T-helper 9 cell (primary cell): ENCODE results near the gene CLDN4.
"Not testable (repeated sequence)": the region's sequence is repeated elsewhere in the genome, so short reads cannot be mapped to it uniquely, and the experiment has no call there.

Experiments used
- DNase-seq: peaks from one replicate; pipeline ENCODE4 v3.0.0-alpha.2; 2020

The CLDN4 gene

DNA sequence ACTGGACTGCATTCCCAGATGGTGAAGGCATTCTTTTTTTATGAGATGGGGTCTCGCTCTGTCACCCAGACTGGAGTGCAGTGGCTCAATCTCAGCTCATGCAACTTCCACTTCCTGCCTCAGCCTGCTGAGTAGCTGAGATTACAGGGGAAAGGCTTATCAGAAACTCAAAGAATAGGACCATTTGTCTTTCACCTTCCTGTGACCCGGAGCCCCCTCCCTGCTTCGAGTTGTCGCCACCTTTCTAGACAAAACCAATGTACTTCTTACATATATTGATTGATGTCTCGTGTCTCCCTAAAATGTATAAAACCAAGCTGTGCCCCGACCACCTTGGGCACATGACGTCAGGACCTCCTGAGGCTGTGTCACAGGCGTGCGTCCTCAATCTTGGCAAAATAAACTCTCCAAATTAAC lies 13.3 kb downstream of the CLDN4 start:
- no peak for DNase-seq

- DNase-seq: no peak
Measured at GRCh38 chr7:73844848-73845460, 14.2 kb downstream of the CLDN4 start.

DNA sequence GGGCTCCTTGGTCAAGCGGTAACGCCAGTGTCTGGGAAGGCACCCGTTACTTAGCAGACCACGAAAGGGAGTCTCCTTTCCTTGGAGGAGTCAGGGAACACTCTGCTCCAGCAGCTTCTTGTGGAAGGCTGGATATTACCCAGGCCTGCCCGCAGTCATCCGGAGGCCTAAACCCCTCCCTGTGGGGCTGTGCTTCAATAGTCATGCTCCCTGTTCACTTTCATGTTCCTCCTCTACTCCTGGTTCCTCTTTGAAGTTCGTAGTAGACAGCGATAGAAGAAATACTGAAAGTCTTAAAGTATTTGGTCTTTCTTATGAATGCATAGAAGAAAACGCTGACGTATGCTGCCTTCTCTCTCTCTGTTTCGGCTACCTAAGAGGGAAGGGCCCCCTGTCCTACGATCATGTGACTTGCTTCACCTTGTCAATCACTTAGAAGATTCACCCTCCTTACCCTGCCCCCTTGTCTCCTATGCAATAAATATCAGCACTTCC lies 15.0 kb downstream of the CLDN4 start:
- not testable (repeated sequence) for DNase-seq

- no peak for DNase-seq
Measured at GRCh38 chr7:73847941-73848723, 17.3 kb downstream of the CLDN4 start.

GRCh38 chr7:73850781-73851207 lies 20.0 kb downstream of the CLDN4 start:
- DNase-seq: no peak

GRCh38 chr7:73851410-73852338 lies 20.9 kb downstream of the CLDN4 start:
- DNase-seq: no peak

GRCh38 chr7:73852500-73852899 lies 21.7 kb downstream of the CLDN4 start:
- DNase-seq: no peak

- no peak for DNase-seq
Measured at GRCh38 chr7:73856941-73857340, 26.1 kb downstream of the CLDN4 start.

DNA sequence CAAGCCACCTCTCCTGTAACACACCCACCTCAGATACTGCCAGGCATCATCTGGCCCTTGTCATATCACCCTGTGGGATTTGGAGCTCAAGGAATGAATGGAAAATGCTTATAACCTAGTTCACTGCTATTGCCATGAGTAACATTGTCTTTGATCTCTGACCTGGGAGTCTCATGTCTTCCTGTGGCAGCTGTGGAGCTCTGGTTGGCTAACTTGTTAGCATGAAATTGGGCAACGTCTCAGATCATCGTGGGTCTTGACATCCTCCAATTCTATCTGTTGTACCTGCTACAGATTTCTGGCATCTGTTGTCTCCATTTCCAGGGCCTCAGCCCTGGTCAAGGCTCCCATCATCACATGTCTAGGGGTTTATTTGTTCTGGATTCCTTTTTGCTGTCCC lies 28.0 kb downstream of the CLDN4 start:
- no peak for DNase-seq

- DNase-seq: no peak
Measured at GRCh38 chr7:73860859-73861258, 30.1 kb downstream of the CLDN4 start, which contains the start of gene TMEM270. TSS of gene TMEM270 (plus strand) at chr7:73861159. CDS start at chr7:73861195, 36 bp downstream.

DNA sequence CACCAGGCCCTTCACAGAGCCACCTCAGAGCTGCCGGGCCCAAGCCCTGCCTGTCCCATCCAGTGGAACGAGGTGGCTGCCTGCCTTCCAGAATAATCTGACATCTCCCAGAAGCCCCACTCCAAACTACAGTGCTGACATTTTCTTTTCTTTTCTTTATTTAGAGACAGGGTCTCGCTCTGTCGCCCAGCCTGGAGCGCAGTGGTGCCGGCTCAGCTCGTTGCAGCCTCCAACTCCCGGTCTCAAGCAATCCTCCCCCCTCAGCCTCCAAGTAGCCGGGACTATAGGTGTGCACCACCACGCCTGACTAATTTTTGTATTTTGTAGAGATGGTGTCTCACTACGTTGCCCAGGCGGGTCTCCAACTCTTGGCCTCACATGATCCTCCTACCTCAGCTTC lies 30.5 kb downstream of the CLDN4 start:
- no peak for DNase-seq

DNA sequence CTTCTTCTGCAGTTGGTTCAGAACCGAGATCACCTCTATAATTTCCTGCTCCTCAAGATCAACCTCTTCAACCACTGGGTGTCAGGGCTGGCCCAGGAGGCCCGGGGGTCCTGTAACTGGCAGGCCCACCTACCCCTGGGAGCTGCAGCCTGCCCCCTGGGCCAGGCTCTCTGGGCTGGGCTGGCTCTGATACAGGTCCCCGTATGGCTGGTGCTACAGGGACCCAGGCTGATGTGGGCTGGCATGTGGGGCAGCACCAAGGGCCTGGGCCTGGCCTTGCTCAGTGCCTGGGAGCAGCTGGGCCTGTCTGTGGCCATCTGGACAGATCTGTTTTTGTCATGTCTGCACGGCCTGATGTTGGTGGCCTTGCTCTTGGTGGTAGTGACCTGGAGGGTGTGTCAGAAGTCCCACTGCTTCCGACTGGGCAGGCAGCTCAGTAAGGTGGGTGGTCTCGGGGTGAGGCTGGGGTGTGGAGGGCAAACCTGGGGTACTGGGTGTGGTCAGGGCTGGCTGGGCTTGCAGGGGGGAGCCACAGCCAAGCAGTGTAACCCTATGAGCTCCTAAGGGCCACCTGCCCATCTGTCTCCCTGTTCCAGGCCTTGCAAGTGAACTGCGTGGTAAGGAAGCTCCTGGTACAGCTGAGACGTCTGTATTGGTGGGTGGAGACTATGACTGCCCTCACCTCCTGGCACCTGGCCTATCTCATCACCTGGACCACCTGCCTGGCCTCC lies 34.4 kb downstream of the CLDN4 start:
- no peak for DNase-seq

- no peak for DNase-seq
Measured at GRCh38 chr7:73865738-73866445, 35.1 kb downstream of the CLDN4 start.

- DNase-seq: no peak
Measured at GRCh38 chr7:73866446-73866767, 35.6 kb downstream of the CLDN4 start.

GRCh38 chr7:73869011-73869798 lies 38.4 kb downstream of the CLDN4 start:
- no peak for DNase-seq

GRCh38 chr7:73870041-73870492 lies 39.3 kb downstream of the CLDN4 start:
- no peak for DNase-seq

- DNase-seq: no peak
Measured at GRCh38 chr7:73871163-73872011, 40.6 kb downstream of the CLDN4 start.

DNA sequence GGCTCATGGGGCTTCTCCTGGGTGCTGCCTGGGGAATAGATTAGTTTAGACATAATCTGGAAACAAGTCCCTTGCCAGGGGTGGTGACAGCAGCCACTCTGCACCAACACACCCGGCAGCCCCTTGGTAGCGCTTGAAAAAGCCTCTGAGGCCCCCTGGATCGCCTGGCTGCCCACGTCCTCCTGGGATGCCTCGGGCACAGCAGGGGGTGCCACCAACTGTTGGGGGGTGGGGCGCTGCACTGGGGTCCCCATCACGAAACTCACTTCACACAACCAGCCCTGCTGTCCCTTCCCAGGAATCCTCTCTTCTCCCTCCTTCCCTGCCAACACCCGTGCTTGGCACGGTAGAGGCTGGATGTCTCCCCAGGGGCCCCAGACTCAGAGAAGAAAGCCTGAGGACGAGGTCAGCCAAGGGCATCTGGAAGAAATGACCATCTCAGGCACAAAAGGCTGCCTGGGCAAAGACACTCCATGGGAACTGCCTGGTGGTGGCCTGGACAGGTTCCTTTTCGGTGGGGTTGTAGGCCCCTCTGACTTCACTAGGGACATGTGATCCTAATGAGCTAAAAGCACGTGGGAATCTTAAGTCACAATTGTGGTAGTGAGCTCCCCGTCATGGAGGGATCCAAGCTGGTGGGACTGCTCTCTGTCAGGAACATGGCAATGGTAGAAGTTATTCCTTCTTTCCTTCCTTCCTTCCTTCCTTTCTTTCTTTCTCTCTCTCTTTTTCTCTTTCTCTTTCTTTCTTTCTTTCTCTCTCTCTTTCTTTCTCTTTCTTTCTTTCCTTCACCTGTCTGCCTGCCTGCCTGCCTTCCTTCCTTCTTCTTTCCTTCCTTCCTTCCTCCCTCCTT lies 41.5 kb downstream of the CLDN4 start:
- no peak for DNase-seq

GRCh38 chr7:73876361-73876760 lies 45.6 kb downstream of the CLDN4 start:
- no peak for DNase-seq
